Parathyroid adenoma (tissue), 2 donors: Measurements from ENCODE around the gene CEP72.

ENCODE experiments used
- H2AFZ ChIP-seq: fragments of 300-600 bp; sonication (generic); one replicate; pipeline ENCODE4 v1.7.0; 2017; ENCODE audit warnings: antibody characterized with exemption, mild to moderate bottlenecking
- H3K27ac ChIP-seq: fragments of 300-600 bp; sonication (generic); one replicate; pipeline ENCODE4 v1.7.0; 2017
- H3K27me3 ChIP-seq: fragments of 300-600 bp; sonication (generic); one replicate; pipeline ENCODE4 v1.7.0; 2017; ENCODE audit warnings: low read length; ENCODE audit not compliant: control insufficient read depth, insufficient read depth
- H3K36me3 ChIP-seq: fragments of 300-600 bp; sonication (generic); one replicate; pipeline ENCODE4 v1.7.0; 2017; ENCODE audit warnings: low read length; ENCODE audit not compliant: control insufficient read depth, insufficient read depth
- H3K4me1 ChIP-seq: fragments of 300-600 bp; sonication (generic); one replicate; pipeline ENCODE4 v1.7.0; 2017; ENCODE audit warnings: control low read depth
- H3K4me2 ChIP-seq: fragments of 300-600 bp; sonication (generic); one replicate; pipeline ENCODE4 v1.7.0; 2017; ENCODE audit warnings: low read length
- H3K4me3 ChIP-seq: fragments of 300-600 bp; sonication (generic); one replicate; pipeline ENCODE4 v1.7.0; 2017; ENCODE audit warnings: low read depth, low read length
- H3K79me2 ChIP-seq: fragments of 300-600 bp; sonication (generic); one replicate; pipeline ENCODE4 v1.7.0; 2017; ENCODE audit warnings: control low read depth
- H3K9ac ChIP-seq: fragments of 300-600 bp; sonication (generic); one replicate; pipeline ENCODE4 v1.7.0; 2017; ENCODE audit warnings: mild to moderate bottlenecking
- H3K9me3 ChIP-seq: fragments of 300-600 bp; sonication (generic); one replicate; pipeline ENCODE4 v1.7.0; 2017; ENCODE audit warnings: low read length; ENCODE audit not compliant: control insufficient read depth
- TF ChIP-seq, protein P1 (sequence below): fragments of 300-600 bp; sonication (generic); IDR thresholded peaks from one replicate; pipeline ENCODE4 v1.7.0; 2017; ENCODE audit warnings: antibody characterized with exemption, mild to moderate bottlenecking
- donor health status: primary hyperparathyroidism.

CEP72 gene

DNA sequence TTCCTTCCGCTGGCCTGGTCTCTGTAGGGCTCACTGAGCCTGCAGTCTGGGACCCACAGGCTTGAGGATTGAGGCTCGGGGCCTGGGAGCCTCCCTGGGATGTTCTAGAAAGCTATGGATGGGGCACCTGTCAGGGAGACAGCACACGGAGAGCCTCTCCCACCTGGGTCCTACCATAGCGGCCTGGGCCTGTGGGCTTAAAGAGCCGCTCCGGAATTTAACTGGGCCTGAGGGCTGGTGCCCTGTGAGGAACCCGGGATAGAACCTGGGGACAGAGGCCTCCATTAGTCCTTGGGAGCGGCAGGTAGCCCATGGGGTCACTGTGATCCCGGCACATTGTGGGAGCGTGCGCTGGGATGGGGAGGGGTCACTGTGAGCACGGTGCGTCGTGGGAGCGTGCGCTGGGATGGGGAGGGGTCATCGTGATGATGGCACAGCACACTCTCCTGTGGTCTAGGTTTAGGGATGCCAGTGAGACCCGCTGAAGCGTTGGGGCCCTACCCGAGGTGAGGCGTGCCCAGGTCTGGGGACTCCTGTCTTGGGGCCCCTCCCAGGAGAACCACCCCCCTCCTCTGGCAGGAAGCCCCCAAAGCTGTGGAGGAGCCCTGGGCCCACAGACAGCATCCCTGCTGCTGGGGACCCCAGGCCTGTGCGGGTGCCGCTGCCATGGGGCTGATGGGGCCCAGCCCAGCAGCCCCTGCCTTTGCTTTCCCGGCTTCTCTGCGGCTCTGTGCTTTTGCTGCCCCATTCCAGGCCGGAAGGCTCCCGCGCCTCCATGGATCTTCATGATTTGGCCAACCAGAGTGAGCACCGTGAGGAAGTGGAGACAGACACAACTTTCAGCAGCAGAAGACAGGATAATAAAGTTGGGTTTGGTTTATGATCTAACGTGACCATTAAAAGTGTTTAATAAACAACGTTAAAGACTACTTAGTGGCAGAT lies 3.4 kb upstream of the CEP72 start:
- H3K27ac ChIP-seq = no peak overlapping the region
- no peak overlapping the region for H3K9ac ChIP-seq
- no peaks in the 10 kb centered on the region for H3K36me3 ChIP-seq
- H3K4me2 ChIP-seq = no peak overlapping the region
- H3K4me1 ChIP-seq = peaks cover 3% of the 10 kb centered on the region
- TF ChIP-seq, protein P1, sequence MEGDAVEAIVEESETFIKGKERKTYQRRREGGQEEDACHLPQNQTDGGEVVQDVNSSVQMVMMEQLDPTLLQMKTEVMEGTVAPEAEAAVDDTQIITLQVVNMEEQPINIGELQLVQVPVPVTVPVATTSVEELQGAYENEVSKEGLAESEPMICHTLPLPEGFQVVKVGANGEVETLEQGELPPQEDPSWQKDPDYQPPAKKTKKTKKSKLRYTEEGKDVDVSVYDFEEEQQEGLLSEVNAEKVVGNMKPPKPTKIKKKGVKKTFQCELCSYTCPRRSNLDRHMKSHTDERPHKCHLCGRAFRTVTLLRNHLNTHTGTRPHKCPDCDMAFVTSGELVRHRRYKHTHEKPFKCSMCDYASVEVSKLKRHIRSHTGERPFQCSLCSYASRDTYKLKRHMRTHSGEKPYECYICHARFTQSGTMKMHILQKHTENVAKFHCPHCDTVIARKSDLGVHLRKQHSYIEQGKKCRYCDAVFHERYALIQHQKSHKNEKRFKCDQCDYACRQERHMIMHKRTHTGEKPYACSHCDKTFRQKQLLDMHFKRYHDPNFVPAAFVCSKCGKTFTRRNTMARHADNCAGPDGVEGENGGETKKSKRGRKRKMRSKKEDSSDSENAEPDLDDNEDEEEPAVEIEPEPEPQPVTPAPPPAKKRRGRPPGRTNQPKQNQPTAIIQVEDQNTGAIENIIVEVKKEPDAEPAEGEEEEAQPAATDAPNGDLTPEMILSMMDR = no peak
- H3K79me2 ChIP-seq = peaks cover 3% of the 10 kb centered on the region
- no peak overlapping the region for H3K4me3 ChIP-seq
- no peak overlapping the region for H2AFZ ChIP-seq
- H3K27me3 ChIP-seq = no peaks in the 10 kb centered on the region
- no peaks in the 10 kb centered on the region for H3K9me3 ChIP-seq

DNA sequence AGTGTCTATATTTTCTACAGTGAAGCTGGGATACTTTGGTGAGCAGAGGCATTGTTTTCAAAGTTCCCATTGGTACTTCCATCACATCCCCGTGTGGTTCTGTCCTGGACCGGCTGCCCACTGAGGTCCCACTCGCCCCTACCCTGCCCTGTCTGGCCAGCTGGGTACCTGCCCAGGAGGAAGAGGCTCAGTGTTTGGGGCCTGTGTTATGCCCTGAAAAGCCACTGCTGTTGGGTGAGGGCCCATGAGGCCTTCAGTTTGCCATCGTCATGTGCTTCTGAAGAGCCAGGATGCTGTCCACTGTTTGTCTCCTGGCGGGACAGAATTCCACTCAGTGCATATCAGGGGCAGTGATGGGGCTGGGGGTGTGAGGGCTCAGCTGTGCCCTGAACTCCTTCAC lies 2.6 kb upstream of the CEP72 start:
- H3K9me3 ChIP-seq = no peaks in the 10 kb centered on the region
- no peaks in the 10 kb centered on the region for H3K27me3 ChIP-seq
- no peak overlapping the region for H3K4me3 ChIP-seq
- H3K9ac ChIP-seq = no peak overlapping the region
- peaks cover 3% of the 10 kb centered on the region for H3K79me2 ChIP-seq
- H3K27ac ChIP-seq = no peak overlapping the region
- H3K36me3 ChIP-seq = no peaks in the 10 kb centered on the region
- TF ChIP-seq, protein P1 = no peak
- H2AFZ ChIP-seq = no peak overlapping the region
- H3K4me2 ChIP-seq = no peak overlapping the region
- peaks cover 3% of the 10 kb centered on the region for H3K4me1 ChIP-seq

DNA sequence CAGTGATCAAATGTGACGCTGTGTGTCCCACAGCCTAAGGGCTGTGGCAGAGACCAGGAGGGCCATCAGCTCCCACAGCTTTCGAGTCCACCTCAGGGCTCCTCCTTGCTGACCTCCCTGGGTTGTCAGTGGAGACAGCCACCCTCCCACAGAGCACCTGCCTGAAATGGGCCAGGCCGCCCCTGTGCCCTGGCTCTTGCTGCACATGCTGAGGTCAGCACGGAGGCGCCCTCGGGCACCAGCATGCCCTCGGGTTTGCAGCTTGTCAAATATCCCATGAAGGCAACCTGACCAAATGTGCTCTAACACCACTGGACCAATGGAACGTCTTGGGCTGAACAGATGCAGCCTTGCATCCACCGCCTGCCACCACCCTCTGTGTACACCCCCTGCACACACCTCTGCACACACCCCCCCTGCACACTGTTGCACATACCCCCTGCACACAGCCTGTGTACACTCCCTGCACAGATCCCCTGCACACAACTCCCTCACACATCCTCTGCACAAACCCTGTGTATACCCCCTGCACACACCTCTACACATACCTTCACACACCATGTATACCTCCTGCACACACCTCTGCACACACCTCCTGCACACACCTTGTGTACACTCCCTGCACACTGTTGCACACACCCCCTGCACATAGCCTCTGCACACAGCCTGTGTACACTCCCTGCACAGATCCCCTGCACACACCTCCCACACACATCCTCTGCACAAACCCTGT lies 2.0 kb upstream of the CEP72 start:
- Histone ChIP-seq H3K27ac (no peak overlapping the region), H3K4me1 (peaks cover 3% of the 10 kb centered on the region), H3K9ac (no peak overlapping the region), H3K4me3 (no peak overlapping the region), H2AFZ (no peak overlapping the region), H3K79me2 (peaks cover 5% of the 10 kb centered on the region), H3K36me3 (no peaks in the 10 kb centered on the region), H3K4me2 (no peak overlapping the region), H3K9me3 (no peaks in the 10 kb centered on the region), H3K27me3 (no peaks in the 10 kb centered on the region)
- TF ChIP-seq, protein P1 = no peak

DNA sequence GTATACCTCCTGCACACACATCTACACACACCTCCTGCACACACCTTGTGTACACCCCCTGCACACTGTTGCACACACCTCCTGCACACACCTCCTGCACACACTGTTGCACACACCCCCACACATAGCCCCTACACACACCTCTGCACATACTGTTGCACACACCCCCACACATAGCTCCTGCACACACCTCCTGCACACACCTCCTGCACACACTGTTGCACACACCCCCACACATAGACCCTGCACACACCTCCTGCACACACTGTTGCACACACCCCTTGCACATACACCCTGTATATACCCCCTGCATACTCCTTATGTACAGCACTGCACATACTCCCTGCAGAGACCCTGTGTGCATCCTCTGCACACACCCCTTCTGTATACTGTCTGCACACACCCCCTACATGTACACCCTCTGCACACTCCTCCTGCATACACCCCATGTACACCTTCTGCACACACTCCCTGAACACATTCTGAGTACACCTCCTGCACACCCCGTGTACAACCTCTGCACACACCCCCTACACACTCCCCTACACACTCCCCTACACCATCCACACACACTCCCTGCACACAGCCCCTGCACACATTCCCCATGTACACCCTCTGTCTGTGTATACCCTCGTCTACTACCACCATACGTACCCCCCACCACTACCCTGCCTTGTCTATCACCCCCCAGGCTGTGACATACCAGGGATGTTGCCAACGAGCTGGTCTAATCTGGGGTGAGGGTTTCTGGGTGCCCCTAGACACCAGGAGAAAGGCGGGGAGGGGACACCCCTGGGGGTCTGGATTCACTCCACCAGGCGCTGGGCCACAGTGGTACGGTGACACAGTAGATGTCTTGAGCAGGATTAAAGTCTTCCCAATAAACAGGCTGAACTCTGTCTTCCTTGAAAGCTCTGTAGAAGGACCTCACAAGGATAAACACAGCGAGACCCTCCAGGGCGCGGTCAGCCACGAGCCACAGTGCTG lies 1.1 kb upstream of the CEP72 start:
- peaks cover 3% of the 10 kb centered on the region for H3K4me1 ChIP-seq
- H2AFZ ChIP-seq = peak overlapping the region; percentile 94
- H3K4me3 ChIP-seq = peak overlapping the region; percentile 56
- H3K36me3 ChIP-seq = no peaks in the 10 kb centered on the region
- TF ChIP-seq, protein P1 = no peak
- H3K9ac ChIP-seq = no peak overlapping the region
- H3K79me2 ChIP-seq = peaks cover 5% of the 10 kb centered on the region
- no peaks in the 10 kb centered on the region for H3K9me3 ChIP-seq
- H3K27ac ChIP-seq = no peak overlapping the region
- H3K27me3 ChIP-seq = no peaks in the 10 kb centered on the region
- H3K4me2 ChIP-seq = peak overlapping the region; percentile 74
